Measurements from ENCODE around the gene LRP1B. TPM values are rescaled to one million over a fixed set of nuclear protein-coding genes. Genes with fewer than 3 reads are reported as not detected.

The LRP1B gene
- total RNA-seq, 2 donors from 2014 or later = 0.79 to 1.8 TPM

GRCh38 chr2:142058149-142058548, 72.7 kb downstream of the LRP1B start:
- Mint-ChIP-seq H3K27me3 (ENCODE audit: insufficient read depth) (no peaks in the 10 kb centered on the region), H3K4me1 (peaks cover 2% of the 10 kb centered on the region), H3K4me3 (no peak overlapping the region), H3K27ac (no peak overlapping the region), H3K9me3 (no peaks in the 10 kb centered on the region), H3K36me3 (ENCODE audit: low read depth) (no peaks in the 10 kb centered on the region)
- Histone ChIP-seq H3K27ac (ENCODE audit: low read depth, low read length) (no peak overlapping the region), H3K4me1 (ENCODE audit: control insufficient read depth, insufficient read depth, low read length) (no peaks in the 10 kb centered on the region), H3K36me3 (ENCODE audit: control insufficient read depth, insufficient read depth, low read length) (no peaks in the 10 kb centered on the region), H3K9ac (ENCODE audit: extremely low read depth, low read length, poor library complexity, severe bottlenecking) (no peak overlapping the region), H3K27me3 (ENCODE audit: control insufficient read depth, insufficient read depth, low read length, poor library complexity, severe bottlenecking) (no peaks in the 10 kb centered on the region), H3K4me3 (ENCODE audit: low read length) (no peak overlapping the region), H3K9me3 (ENCODE audit: control insufficient read depth, low read length) (no peaks in the 10 kb centered on the region)
- no peak for TF ChIP-seq CTCF (conservative IDR thresholded peaks at IDR 0.05)
- DNase-seq = no peak
- WGBS, 2 experiments (ENCODE audit: insufficient coverage in 1 of 2, insufficient read length in 1 of 2) = 94 to 95% methylated on average over 3 to 4 of the region's 4 CpGs

- no peak overlapping the region for H3K27ac Mint-ChIP-seq
- H3K36me3 ChIP-seq (ENCODE audit: control insufficient read depth, insufficient read depth, low read length) = no peaks in the 10 kb centered on the region
- no peaks in the 10 kb centered on the region for H3K9me3 Mint-ChIP-seq
- no peaks in the 10 kb centered on the region for H3K9me3 ChIP-seq (ENCODE audit: control insufficient read depth, low read length)
- no peak overlapping the region for H3K4me3 ChIP-seq (ENCODE audit: low read length)
- WGBS, 2 experiments (ENCODE audit: insufficient coverage in 1 of 2, insufficient read length in 1 of 2) = 93% methylated on average over 3 of the region's 3 CpGs; no CpG with 5 or more reads in 1 of the 2 experiments
- no peaks in the 10 kb centered on the region for H3K36me3 Mint-ChIP-seq (ENCODE audit: low read depth)
- no peak for TF ChIP-seq CTCF (conservative IDR thresholded peaks at IDR 0.05)
- no peak for DNase-seq
- peaks cover 11% of the 10 kb centered on the region for H3K4me1 Mint-ChIP-seq
- no peaks in the 10 kb centered on the region for H3K4me1 ChIP-seq (ENCODE audit: control insufficient read depth, insufficient read depth, low read length)
- no peak overlapping the region for H3K9ac ChIP-seq (ENCODE audit: extremely low read depth, low read length, poor library complexity, severe bottlenecking)
- no peaks in the 10 kb centered on the region for H3K27me3 ChIP-seq (ENCODE audit: control insufficient read depth, insufficient read depth, low read length, poor library complexity, severe bottlenecking)
- H3K27ac ChIP-seq (ENCODE audit: low read depth, low read length) = no peak overlapping the region
- H3K4me3 Mint-ChIP-seq = no peak overlapping the region
- no peaks in the 10 kb centered on the region for H3K27me3 Mint-ChIP-seq (ENCODE audit: insufficient read depth)
These were observed 74.0 kb downstream of the LRP1B start for GRCh38 chr2:142056784-142057183.

GRCh38 chr2:142052220-142052863, 78.5 kb downstream of the LRP1B start:
- no peak for TF ChIP-seq CTCF (conservative IDR thresholded peaks at IDR 0.05)
- Mint-ChIP-seq H3K27ac (peak overlapping the region; percentile 27), H3K9me3 (no peaks in the 10 kb centered on the region)

More at GRCh38 chr2:142052220-142052863, 78.5 kb downstream of the LRP1B start:
- no peaks in the 10 kb centered on the region for H3K36me3 Mint-ChIP-seq (ENCODE audit: low read depth)
- DNase-seq = no peak
- Histone ChIP-seq H3K4me1 (ENCODE audit: control insufficient read depth, insufficient read depth, low read length) (no peaks in the 10 kb centered on the region), H3K27ac (ENCODE audit: low read depth, low read length) (no peak overlapping the region), H3K27me3 (ENCODE audit: control insufficient read depth, insufficient read depth, low read length, poor library complexity, severe bottlenecking) (no peaks in the 10 kb centered on the region), H3K9ac (ENCODE audit: extremely low read depth, low read length, poor library complexity, severe bottlenecking) (no peak overlapping the region), H3K36me3 (ENCODE audit: control insufficient read depth, insufficient read depth, low read length) (no peaks in the 10 kb centered on the region), H3K9me3 (ENCODE audit: control insufficient read depth, low read length) (no peaks in the 10 kb centered on the region), H3K4me3 (ENCODE audit: low read length) (no peak overlapping the region)
- H3K4me3 Mint-ChIP-seq = no peak overlapping the region
- no peaks in the 10 kb centered on the region for H3K27me3 Mint-ChIP-seq (ENCODE audit: insufficient read depth)
- H3K4me1 Mint-ChIP-seq = peaks cover 8% of the 10 kb centered on the region
- WGBS, 2 experiments (ENCODE audit: insufficient coverage in 1 of 2, insufficient read length in 1 of 2) = 34 to 60% methylated on average over 3 to 5 of the region's 5 CpGs
